Transverse colon (tissue), 4 donors: Measurements from ENCODE around the gene ICAM4. TPM values are rescaled to one million over a fixed set of nuclear protein-coding genes. Genes with fewer than 3 reads are reported as not detected.

Experiments
- DNase-seq: peaks from one replicate; pipeline ENCODE4 v3.0.0-alpha.2; 2019
- H3K27ac ChIP-seq, 4 donors: fragments of 200-600 bp; sonication (generic); 2 replicates each; pipeline ENCODE4 v1.5.1; 2016 to 2018; ENCODE audit warnings: inconsistent platforms in 4 of 4
- H3K27me3 ChIP-seq: fragments of 200-600 bp; sonication (generic); 2 replicates; pipeline ENCODE4 v1.5.1; 2017; ENCODE audit warnings: inconsistent platforms
- H3K36me3 ChIP-seq, 4 donors: fragments of 200-600 bp; sonication (generic); 2 replicates each; pipeline ENCODE4 v1.5.1; 2017 to 2019; ENCODE audit warnings: inconsistent platforms in 4 of 4
- H3K4me1 ChIP-seq, 4 donors: fragments of 200-600 bp; sonication (generic); 2 replicates each; pipeline ENCODE4 v1.5.1; 2017 to 2020; ENCODE audit warnings: inconsistent platforms in 4 of 4
- H3K4me3 ChIP-seq, 4 donors: fragments of 200-600 bp; sonication (generic); 1 replicate in 1 of 4; 2 replicates in 3 of 4; pipeline versions ENCODE4 v1.5.1 to v1.6.1; 2017 to 2019; ENCODE audit warnings: inconsistent platforms in 4 of 4
- H3K9me3 ChIP-seq, 2 donors: fragments of 200-600 bp; sonication (generic); 2 replicates each; pipeline ENCODE4 v1.5.1; 2017 to 2019; ENCODE audit warnings: inconsistent platforms in 2 of 2
- EP300 ChIP-seq: sonication (generic); formaldehyde crosslinking; IDR thresholded peaks from one replicate; pipeline ENCODE4 v1.6.1; 2017; ENCODE audit warnings: antibody characterized with exemption, low read depth
- POLR2A ChIP-seq: fragments of 450-650 bp; IDR thresholded peaks from one replicate; pipeline ENCODE4 v1.6.1; 2016; ENCODE audit warnings: antibody characterized with exemption, mild to moderate bottlenecking, moderate library complexity
- POLR2AphosphoS5 ChIP-seq, 3 donors: sonication (generic); formaldehyde crosslinking; IDR thresholded peaks; one replicate each; pipeline ENCODE4 v1.6.1; 2016; ENCODE audit warnings: antibody characterized with exemption in 3 of 3
- WGBS, 2 donors: methylation state at CpG; one replicate each; pipeline ENCODE4 v1.1.5; 2018; ENCODE audit warnings: low coverage in 1 of 2; 5-methylcytosine and 5-hydroxymethylcytosine counted together
- in situ Hi-C, 4 donors: fragments of 200-750 bp; cut with MboI; loops; one replicate each; pipeline versions ENCODE4 v1.15.0 to v1.15.1; 2017; ENCODE audit warnings: low sequenced_read_pairs in 3 of 4, low pct_ligation_motif_present in 1 of 4, low pct_unique_long_range_greater_than_20kb in 1 of 4
- intact Hi-C: fragments of 100-400 bp; cut with DNase I; formaldehyde crosslinking; loops from one replicate; pipeline ENCODE4 v1.15.1; 2023; ENCODE audit warnings: low total_unique reads
- total RNA-seq, 4 donors: library from RNA; depleted of rRNA; stranded (reverse); fragments of >200 nt; gene quantifications; one replicate each; pipeline ENCODE4 v1.1.0, GENCODE V29; 2016
- TF ChIP-seq, protein P1 (sequence below), 5 experiments: fragments of 200-600 bp in 3 of 5; fragments of 450-650 bp in 2 of 5; sonication (generic) in 3 of 5; IDR thresholded peaks; 1 replicate in 2 of 5; 2 replicates in 3 of 5; pipeline ENCODE4 v1.5.1; 2016 to 2017; ENCODE audit warnings: antibody characterized with exemption in 5 of 5, inconsistent platforms in 3 of 5, mild to moderate bottlenecking in 2 of 5, moderate library complexity in 1 of 5

The ICAM4 gene
- total RNA-seq, 4 donors from 2014 or later, result 0.48 to 0.55 TPM; not detected in 2

- Histone ChIP-seq H3K27me3 (no peaks in the 10 kb centered on the region), H3K27ac (peak overlapping the region; percentile 87 to 91 (median 88)), H3K9me3 (no peaks in the 10 kb centered on the region), H3K4me3 (peak overlapping the region; percentile 63 to 87 (median 80)), H3K36me3 (peaks cover 0 to 26% (median 3%) of the 10 kb centered on the region in 4 donors), H3K4me1 (peaks cover 6 to 22% (median 18%) of the 10 kb centered on the region in 4 donors)
- intact Hi-C loops, result no loop called here
- WGBS, 2 donors, result 20% methylated on average over 8 of the region's 8 CpGs; no CpG with 5 or more reads in 1 of the 2 donors
- in situ Hi-C loops, result no loop called here
- TF ChIP-seq EP300, result no peak
- TF ChIP-seq, protein P1, sequence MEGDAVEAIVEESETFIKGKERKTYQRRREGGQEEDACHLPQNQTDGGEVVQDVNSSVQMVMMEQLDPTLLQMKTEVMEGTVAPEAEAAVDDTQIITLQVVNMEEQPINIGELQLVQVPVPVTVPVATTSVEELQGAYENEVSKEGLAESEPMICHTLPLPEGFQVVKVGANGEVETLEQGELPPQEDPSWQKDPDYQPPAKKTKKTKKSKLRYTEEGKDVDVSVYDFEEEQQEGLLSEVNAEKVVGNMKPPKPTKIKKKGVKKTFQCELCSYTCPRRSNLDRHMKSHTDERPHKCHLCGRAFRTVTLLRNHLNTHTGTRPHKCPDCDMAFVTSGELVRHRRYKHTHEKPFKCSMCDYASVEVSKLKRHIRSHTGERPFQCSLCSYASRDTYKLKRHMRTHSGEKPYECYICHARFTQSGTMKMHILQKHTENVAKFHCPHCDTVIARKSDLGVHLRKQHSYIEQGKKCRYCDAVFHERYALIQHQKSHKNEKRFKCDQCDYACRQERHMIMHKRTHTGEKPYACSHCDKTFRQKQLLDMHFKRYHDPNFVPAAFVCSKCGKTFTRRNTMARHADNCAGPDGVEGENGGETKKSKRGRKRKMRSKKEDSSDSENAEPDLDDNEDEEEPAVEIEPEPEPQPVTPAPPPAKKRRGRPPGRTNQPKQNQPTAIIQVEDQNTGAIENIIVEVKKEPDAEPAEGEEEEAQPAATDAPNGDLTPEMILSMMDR (IDR thresholded peaks at IDR 0.05), result no peak
- no peak for DNase-seq
These were observed 34.0 kb upstream of the ICAM4 start for GRCh38 chr19:10252707-10253106.

GRCh38 chr19:10254244-10254643, 32.5 kb upstream of the ICAM4 start:
- WGBS, 2 donors, result 96 to 100% methylated on average over 1 to 3 of the region's 3 CpGs
- Histone ChIP-seq H3K9me3 (no peaks in the 10 kb centered on the region), H3K36me3 (peaks cover 0 to 37% (median 6%) of the 10 kb centered on the region in 4 donors), H3K27me3 (no peaks in the 10 kb centered on the region), H3K27ac (no peak overlapping the region), H3K4me1 (peaks cover 6 to 22% (median 18%) of the 10 kb centered on the region in 4 donors), H3K4me3 (no peak overlapping the region)
- intact Hi-C loops, result no loop called here
- TF ChIP-seq POLR2AphosphoS5 (IDR thresholded peaks at IDR 0.05), result no peak
- TF ChIP-seq, protein P1 (IDR thresholded peaks at IDR 0.05), result no peak
- DNase-seq, result no peak
- in situ Hi-C loops, result no loop called here

DNA sequence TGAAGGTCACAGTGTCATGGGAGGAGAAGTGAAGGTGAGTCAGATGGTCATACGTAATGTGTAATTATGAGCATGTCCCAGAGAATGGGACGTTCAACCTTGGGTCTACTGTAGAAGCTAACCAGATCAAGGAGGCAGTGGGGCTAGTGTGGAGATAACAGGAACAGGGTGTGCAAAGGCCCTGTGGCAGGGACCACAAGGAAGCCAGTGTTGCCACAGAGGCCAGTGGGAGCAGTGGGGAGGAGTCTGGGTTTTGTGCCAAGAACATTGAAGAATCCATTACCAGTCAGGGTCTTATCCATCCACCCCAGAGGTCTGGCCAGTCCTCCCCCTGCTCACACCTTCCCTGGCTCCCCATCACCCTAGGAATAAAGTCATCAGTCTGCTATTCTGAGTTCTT, 31.4 kb upstream of the ICAM4 start:
- WGBS, 2 donors, result 84 to 100% methylated on average over 1 to 2 of the region's 2 CpGs
- intact Hi-C loops (no loop called here), in situ Hi-C loops (loop anchor here in 1 of 4 donors (5.0 kb wide), 1 partner anchor 132 kb away; no protein-coding TSS in a partner anchor)
- TF ChIP-seq, protein P1 (IDR thresholded peaks at IDR 0.05), result no peak
- Histone ChIP-seq H3K9me3 (no peaks in the 10 kb centered on the region), H3K27me3 (no peaks in the 10 kb centered on the region), H3K36me3 (peaks cover 0 to 37% (median 6%) of the 10 kb centered on the region in 4 donors), H3K4me3 (no peak overlapping the region), H3K27ac (no peak overlapping the region), H3K4me1 (peaks cover 6 to 17% (median 17%) of the 10 kb centered on the region in 4 donors)
- no peak for DNase-seq

DNA sequence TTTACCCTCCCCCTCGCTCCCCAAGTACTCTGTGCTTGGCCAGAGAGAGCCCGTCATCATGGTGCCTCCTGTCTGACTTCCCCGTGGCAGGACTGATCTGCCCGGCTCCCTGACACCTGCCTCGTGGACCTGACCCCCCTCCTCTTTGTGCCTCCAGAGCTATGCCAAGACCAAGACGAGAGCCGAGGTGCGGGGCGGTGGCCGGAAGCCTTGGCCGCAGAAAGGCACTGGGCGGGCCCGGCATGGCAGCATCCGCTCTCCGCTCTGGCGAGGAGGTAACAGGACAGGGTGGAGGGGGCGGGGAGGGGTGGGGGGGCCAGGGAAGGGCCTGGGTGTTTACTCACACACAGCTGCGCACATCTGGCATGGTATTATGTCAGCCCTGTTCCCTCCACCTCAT, 30.2 kb upstream of the ICAM4 start:
- Histone ChIP-seq H3K4me1 (peaks cover 6 to 12% (median 7%) of the 10 kb centered on the region in 4 donors), H3K27me3 (no peaks in the 10 kb centered on the region), H3K9me3 (no peaks in the 10 kb centered on the region), H3K27ac (no peak overlapping the region), H3K36me3 (peaks cover 0 to 37% (median 6%) of the 10 kb centered on the region in 4 donors), H3K4me3 (no peak overlapping the region)
- intact Hi-C loops, result no loop called here
- in situ Hi-C loops, result loop anchor here in 1 of 4 donors (5.0 kb wide), 1 partner anchor 131 kb away; no protein-coding TSS in a partner anchor
- 91% methylated on average over 18 of the region's 18 CpGs; no CpG with 5 or more reads in 1 of the 2 donors for WGBS, 2 donors
- TF ChIP-seq POLR2A (no peak), POLR2AphosphoS5 (IDR thresholded peaks at IDR 0.05) (no peak), EP300 (no peak)
- TF ChIP-seq, protein P1 (IDR thresholded peaks at IDR 0.05), result no peak
- DNase-seq, result no peak
